Measurements from ENCODE around the gene ARHGAP22. TPM values are rescaled to one million over a fixed set of nuclear protein-coding genes. Genes with fewer than 3 reads are reported as not detected.

Gene ARHGAP22
- polyA plus RNA-seq, 1 of the 3 experiments (the other 2 are of a cell fraction): 12.4 TPM

DNA sequence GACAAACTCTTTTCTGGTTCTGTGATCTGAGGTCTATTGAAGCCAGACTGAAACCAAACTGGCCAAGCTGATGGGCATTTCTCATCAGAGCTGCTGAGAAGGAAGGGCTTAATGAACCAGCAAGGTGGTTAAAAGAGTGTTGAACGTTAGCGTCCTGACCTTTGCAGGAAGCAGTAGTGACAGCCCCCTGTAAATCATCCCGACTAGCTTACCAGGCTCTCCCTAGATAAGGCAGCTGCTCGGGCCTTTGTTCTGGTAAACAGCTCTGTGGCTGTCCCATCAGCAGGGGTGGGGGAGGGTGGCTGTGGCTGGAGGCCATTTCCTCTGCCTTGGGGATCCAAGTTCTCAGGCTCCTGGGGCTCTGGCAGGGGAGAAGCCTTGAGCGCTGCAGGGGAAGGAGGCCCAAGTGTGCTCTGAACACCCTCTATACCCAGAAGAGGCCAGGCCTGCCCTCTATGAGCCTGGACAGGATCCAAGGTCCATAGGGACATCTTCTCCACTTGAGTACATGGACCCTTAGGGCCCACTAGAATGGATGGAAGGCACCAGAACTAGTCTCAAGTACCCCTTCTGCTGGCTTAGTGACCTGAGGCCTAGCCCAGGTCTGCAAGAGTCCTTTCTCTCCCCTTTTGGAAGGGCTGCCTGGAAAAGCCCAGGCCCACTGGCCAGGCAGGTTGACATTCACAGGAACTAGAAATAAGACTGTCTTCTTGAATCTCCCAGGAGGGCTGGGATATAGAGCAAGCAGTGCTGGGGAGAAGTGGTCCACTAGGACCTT, 134.6 kb downstream of the ARHGAP22 start:
- peak; percentile 59 for DNase-seq
- H3K36me3 ChIP-seq (replicated peaks in 1 of 2; ENCODE audit: control insufficient read depth in 1 of 2, insufficient read depth in 2 of 2, low read length in 1 of 2): peaks cover 0 to 5% of the 10 kb centered on the region in 2 experiments
- TF ChIP-seq TCF12 (IDR thresholded peaks at IDR 0.05) (no peak), ELF1 (IDR thresholded peaks at IDR 0.05) (no peak), FOXJ3 (CRISPR knock-in tag; IDR thresholded peaks at IDR 0.05) (peak; percentile 54; the same call in 1 of the 2 replicates), RCOR1 (IDR thresholded peaks at IDR 0.05; ENCODE audit: low read length) (no peak), GATA2 (CRISPR knock-in tag; IDR thresholded peaks at IDR 0.05) (peak; percentile 34; the same call in 1 of the 2 replicates), TEAD4 (IDR thresholded peaks at IDR 0.05; ENCODE audit: borderline replicate concordance, insufficient read depth) (no peak), EP300 (IDR thresholded peaks at IDR 0.05; ENCODE audit: borderline replicate concordance in 1 of 2, low read depth in 1 of 2, low read length in 1 of 2) (peak in 1 of 2 experiments; percentile 42; a peak in 1 of 4 replicates), NRF1 (IDR thresholded peaks at IDR 0.05; ENCODE audit: low read depth, low read length) (no peak)
- TF ChIP-seq, protein P1, sequence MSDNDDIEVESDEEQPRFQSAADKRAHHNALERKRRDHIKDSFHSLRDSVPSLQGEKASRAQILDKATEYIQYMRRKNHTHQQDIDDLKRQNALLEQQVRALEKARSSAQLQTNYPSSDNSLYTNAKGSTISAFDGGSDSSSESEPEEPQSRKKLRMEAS (IDR thresholded peaks at IDR 0.05; ENCODE audit: low read depth): no peak
- TF ChIP-seq, protein P2, sequence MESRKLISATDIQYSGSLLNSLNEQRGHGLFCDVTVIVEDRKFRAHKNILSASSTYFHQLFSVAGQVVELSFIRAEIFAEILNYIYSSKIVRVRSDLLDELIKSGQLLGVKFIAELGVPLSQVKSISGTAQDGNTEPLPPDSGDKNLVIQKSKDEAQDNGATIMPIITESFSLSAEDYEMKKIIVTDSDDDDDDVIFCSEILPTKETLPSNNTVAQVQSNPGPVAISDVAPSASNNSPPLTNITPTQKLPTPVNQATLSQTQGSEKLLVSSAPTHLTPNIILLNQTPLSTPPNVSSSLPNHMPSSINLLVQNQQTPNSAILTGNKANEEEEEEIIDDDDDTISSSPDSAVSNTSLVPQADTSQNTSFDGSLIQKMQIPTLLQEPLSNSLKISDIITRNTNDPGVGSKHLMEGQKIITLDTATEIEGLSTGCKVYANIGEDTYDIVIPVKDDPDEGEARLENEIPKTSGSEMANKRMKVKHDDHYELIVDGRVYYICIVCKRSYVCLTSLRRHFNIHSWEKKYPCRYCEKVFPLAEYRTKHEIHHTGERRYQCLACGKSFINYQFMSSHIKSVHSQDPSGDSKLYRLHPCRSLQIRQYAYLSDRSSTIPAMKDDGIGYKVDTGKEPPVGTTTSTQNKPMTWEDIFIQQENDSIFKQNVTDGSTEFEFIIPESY (IDR thresholded peaks at IDR 0.05; ENCODE audit: borderline replicate concordance, low read depth): no peak
- TF ChIP-seq, protein P3, sequence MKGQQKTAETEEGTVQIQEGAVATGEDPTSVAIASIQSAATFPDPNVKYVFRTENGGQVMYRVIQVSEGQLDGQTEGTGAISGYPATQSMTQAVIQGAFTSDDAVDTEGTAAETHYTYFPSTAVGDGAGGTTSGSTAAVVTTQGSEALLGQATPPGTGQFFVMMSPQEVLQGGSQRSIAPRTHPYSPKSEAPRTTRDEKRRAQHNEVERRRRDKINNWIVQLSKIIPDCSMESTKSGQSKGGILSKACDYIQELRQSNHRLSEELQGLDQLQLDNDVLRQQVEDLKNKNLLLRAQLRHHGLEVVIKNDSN (IDR thresholded peaks at IDR 0.05; ENCODE audit: borderline replicate concordance, low read depth): no peak
- H3K4me1 ChIP-seq (ENCODE audit: control insufficient read depth in 1 of 2, insufficient read depth in 2 of 2, low read depth in 1 of 2, low read length in 1 of 2): peaks cover 0 to 39% of the 10 kb centered on the region in 2 experiments; a peak in 1 of 4 replicates
- no peak overlapping the region for H3K4me3 ChIP-seq (ENCODE audit: low read depth in 2 of 2, low read length in 1 of 2)
- no peak overlapping the region for H2AFZ ChIP-seq (ENCODE audit: low read depth)
- CTCF ChIA-PET: interaction anchor here (0.7 to 1.9 kb wide), 10 partner anchors 19 to 937 kb away, joined by 3 to 10 read pairs (median 4); no protein-coding TSS in a partner anchor
- peak overlapping the region in 1 of 2 experiments; percentile 79; a peak in 2 of 4 replicates for H3K27ac ChIP-seq (ENCODE audit: low read depth in 2 of 2, low read length in 1 of 2)
- no peak overlapping the region for H3K4me2 ChIP-seq
- POLR2A ChIA-PET: no interaction called here
- H3K9ac ChIP-seq: no peak overlapping the region
- no peaks in the 10 kb centered on the region for H3K9me2 ChIP-seq
- H3F3A ChIP-seq (replicated peaks; ENCODE audit: insufficient read depth): peaks cover 3% of the 10 kb centered on the region
- no peaks in the 10 kb centered on the region for H3K9me3 ChIP-seq
- 92% methylated on average over 4 of the region's 5 CpGs for WGBS (ENCODE audit: low lambda C conversion rate)
- peaks cover 33% of the 10 kb centered on the region for H4K20me1 ChIP-seq (ENCODE audit: insufficient read depth)
- H3K27me3 ChIP-seq (ENCODE audit: insufficient read depth): no peaks in the 10 kb centered on the region
- H3K79me2 ChIP-seq (ENCODE audit: insufficient read depth): peaks cover 45% of the 10 kb centered on the region

DNA sequence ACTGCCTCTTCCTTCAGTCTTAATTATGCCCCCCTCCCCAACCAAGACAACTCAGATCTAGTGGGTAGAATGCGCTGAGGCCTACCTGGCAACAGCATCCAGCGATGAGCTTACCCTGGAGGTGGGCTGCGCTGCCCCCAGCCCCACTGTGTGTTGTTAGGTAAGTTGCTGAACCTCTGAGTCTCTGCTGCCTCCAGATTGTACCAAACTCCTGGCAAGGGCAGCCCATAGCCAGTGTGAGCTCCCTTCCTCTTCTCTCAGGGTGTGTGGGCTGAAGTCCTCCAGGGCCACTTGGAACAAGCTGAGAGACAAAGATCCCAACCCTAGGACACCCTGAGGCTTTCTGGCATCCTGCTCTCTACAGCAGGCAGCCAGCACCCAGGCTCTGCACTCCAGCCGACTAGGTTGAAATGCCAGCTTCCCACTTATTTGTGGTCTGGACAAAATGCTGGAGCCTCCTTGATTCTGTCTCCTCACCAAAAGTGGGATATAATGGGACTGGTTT, 135.3 kb downstream of the ARHGAP22 start:
- Histone ChIP-seq H3K27ac (ENCODE audit: low read depth in 2 of 2, low read length in 1 of 2) (peak overlapping the region in 1 of 2 experiments; percentile 79; a peak in 2 of 4 replicates), H3F3A (replicated peaks; ENCODE audit: insufficient read depth) (peaks cover 3% of the 10 kb centered on the region), H3K9ac (no peak overlapping the region), H3K27me3 (ENCODE audit: insufficient read depth) (no peaks in the 10 kb centered on the region), H3K9me3 (no peaks in the 10 kb centered on the region), H3K4me3 (ENCODE audit: low read depth in 2 of 2, low read length in 1 of 2) (no peak overlapping the region), H3K4me1 (ENCODE audit: control insufficient read depth in 1 of 2, insufficient read depth in 2 of 2, low read depth in 1 of 2, low read length in 1 of 2) (peaks cover 0 to 47% of the 10 kb centered on the region in 2 experiments; a peak in 1 of 4 replicates), H3K36me3 (replicated peaks in 1 of 2; ENCODE audit: control insufficient read depth in 1 of 2, insufficient read depth in 2 of 2, low read length in 1 of 2) (peaks cover 0 to 5% of the 10 kb centered on the region in 2 experiments), H4K20me1 (ENCODE audit: insufficient read depth) (peaks cover 37% of the 10 kb centered on the region), H3K4me2 (no peak overlapping the region), H2AFZ (ENCODE audit: low read depth) (no peak overlapping the region), H3K9me2 (no peaks in the 10 kb centered on the region), H3K79me2 (ENCODE audit: insufficient read depth) (peaks cover 41% of the 10 kb centered on the region)
- ChIA-PET CTCF (interaction anchor here (0.7 to 1.9 kb wide), 9 partner anchors 24 to 938 kb away, joined by 3 to 10 read pairs (median 3); no protein-coding TSS in a partner anchor), POLR2A (interaction anchor here (1.0 kb wide), 1 partner anchor 10 kb away, joined by 3 read pairs; no protein-coding TSS in a partner anchor)
- WGBS (ENCODE audit: low lambda C conversion rate): 92% methylated on average over 1 of the region's 4 CpGs
- DNase-seq: peak; percentile 58
- TF ChIP-seq MXI1 (IDR thresholded peaks at IDR 0.05; ENCODE audit: low read depth, low read length) (no peak), GABPA (IDR thresholded peaks at IDR 0.05; ENCODE audit: low read depth) (no peak), FOXJ3 (CRISPR knock-in tag; IDR thresholded peaks at IDR 0.05) (no peak), RAD21 (IDR thresholded peaks at IDR 0.05; ENCODE audit: low read length) (no peak), JUND (IDR thresholded peaks at IDR 0.05) (no peak), TEAD4 (IDR thresholded peaks at IDR 0.05; ENCODE audit: borderline replicate concordance, insufficient read depth) (no peak), SMC3 (IDR thresholded peaks at IDR 0.05; ENCODE audit: low read depth, low read length) (no peak), NFIC (IDR thresholded peaks at IDR 0.05; ENCODE audit: borderline replicate concordance) (no peak)
- TF ChIP-seq, protein P4, sequence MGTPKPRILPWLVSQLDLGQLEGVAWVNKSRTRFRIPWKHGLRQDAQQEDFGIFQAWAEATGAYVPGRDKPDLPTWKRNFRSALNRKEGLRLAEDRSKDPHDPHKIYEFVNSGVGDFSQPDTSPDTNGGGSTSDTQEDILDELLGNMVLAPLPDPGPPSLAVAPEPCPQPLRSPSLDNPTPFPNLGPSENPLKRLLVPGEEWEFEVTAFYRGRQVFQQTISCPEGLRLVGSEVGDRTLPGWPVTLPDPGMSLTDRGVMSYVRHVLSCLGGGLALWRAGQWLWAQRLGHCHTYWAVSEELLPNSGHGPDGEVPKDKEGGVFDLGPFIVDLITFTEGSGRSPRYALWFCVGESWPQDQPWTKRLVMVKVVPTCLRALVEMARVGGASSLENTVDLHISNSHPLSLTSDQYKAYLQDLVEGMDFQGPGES (IDR thresholded peaks at IDR 0.05; ENCODE audit: low read depth, low read length): no peak
- TF ChIP-seq, protein P5, sequence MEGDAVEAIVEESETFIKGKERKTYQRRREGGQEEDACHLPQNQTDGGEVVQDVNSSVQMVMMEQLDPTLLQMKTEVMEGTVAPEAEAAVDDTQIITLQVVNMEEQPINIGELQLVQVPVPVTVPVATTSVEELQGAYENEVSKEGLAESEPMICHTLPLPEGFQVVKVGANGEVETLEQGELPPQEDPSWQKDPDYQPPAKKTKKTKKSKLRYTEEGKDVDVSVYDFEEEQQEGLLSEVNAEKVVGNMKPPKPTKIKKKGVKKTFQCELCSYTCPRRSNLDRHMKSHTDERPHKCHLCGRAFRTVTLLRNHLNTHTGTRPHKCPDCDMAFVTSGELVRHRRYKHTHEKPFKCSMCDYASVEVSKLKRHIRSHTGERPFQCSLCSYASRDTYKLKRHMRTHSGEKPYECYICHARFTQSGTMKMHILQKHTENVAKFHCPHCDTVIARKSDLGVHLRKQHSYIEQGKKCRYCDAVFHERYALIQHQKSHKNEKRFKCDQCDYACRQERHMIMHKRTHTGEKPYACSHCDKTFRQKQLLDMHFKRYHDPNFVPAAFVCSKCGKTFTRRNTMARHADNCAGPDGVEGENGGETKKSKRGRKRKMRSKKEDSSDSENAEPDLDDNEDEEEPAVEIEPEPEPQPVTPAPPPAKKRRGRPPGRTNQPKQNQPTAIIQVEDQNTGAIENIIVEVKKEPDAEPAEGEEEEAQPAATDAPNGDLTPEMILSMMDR (IDR thresholded peaks at IDR 0.05): no peak
- TF ChIP-seq, protein P3 (IDR thresholded peaks at IDR 0.05; ENCODE audit: borderline replicate concordance, low read depth): no peak
